NCI-H460 (cell line): ENCODE results near the gene GLS. TPM values are rescaled to one million over a fixed set of nuclear protein-coding genes. Genes with fewer than 3 reads are reported as not detected.
"Not testable (repeated sequence)": the region's sequence is repeated elsewhere in the genome, so short reads cannot be mapped to it uniquely, and the experiment has no call there.

Experiments
- DNase-seq: peaks from one replicate; pipeline ENCODE4 v3.0.0-alpha.2; 2016; ENCODE audit warnings: low read depth; ENCODE audit errors: extremely low read depth
- total RNA-seq: library from RNA; depleted of rRNA; stranded (reverse); fragments of >200 nt; shearing (Covaris generic); gene quantifications from 2 replicates; pipeline ENCODE4 v1.2.3, GENCODE V29; 2014

The GLS gene
- total RNA-seq, 1 experiment from 2014 or later: 106 TPM

GRCh38 chr2:190882411-190882766 lies 1.8 kb downstream of the GLS start:
- no peak for DNase-seq

- no peak for DNase-seq
Measured at GRCh38 chr2:190882856-190883582, 2.4 kb downstream of the GLS start.

GRCh38 chr2:190885844-190886243 lies 5.2 kb downstream of the GLS start:
- not testable (repeated sequence) for DNase-seq

GRCh38 chr2:190887089-190887488 lies 6.5 kb downstream of the GLS start:
- DNase-seq: no peak

- DNase-seq: no peak
Measured at GRCh38 chr2:190888449-190888848, 7.8 kb downstream of the GLS start.

- no peak for DNase-seq
Measured at GRCh38 chr2:190889175-190889943, 8.7 kb downstream of the GLS start.

GRCh38 chr2:190891372-190891771 lies 10.8 kb downstream of the GLS start:
- no peak for DNase-seq

- no peak for DNase-seq
Measured at GRCh38 chr2:190891889-190892288, 11.3 kb downstream of the GLS start.

- no peak for DNase-seq
Measured at GRCh38 chr2:190893157-190893556, 12.5 kb downstream of the GLS start.

GRCh38 chr2:190896477-190896876 lies 15.9 kb downstream of the GLS start:
- DNase-seq: no peak

GRCh38 chr2:190903693-190904450 lies 23.3 kb downstream of the GLS start:
- DNase-seq: no peak

GRCh38 chr2:190904640-190905261 lies 24.1 kb downstream of the GLS start:
- no peak for DNase-seq

- no peak for DNase-seq
Measured at GRCh38 chr2:190908532-190908931, 27.9 kb downstream of the GLS start.

- no peak for DNase-seq
Measured at GRCh38 chr2:190909680-190910079, 29.1 kb downstream of the GLS start.

- no peak for DNase-seq
Measured at GRCh38 chr2:190910341-190911136, 29.9 kb downstream of the GLS start.

GRCh38 chr2:190911813-190912212 lies 31.2 kb downstream of the GLS start:
- no peak for DNase-seq

- no peak for DNase-seq
Measured at GRCh38 chr2:190912726-190913125, 32.1 kb downstream of the GLS start.

- no peak for DNase-seq
Measured at GRCh38 chr2:190913725-190914124, 33.1 kb downstream of the GLS start.

- DNase-seq: no peak
Measured at GRCh38 chr2:190916829-190917228, 36.2 kb downstream of the GLS start.

GRCh38 chr2:190920085-190920484 lies 39.5 kb downstream of the GLS start:
- no peak for DNase-seq
